K562 (cell line): ENCODE results near the gene ZSWIM4. TPM values are rescaled to one million over a fixed set of nuclear protein-coding genes. Genes with fewer than 3 reads are reported as not detected.

Source experiments
- AFF4 ChIP-seq: sonication (generic); formaldehyde crosslinking; IDR thresholded peaks from 2 replicates; pipeline ENCODE4 v1.8.0; 2023; ENCODE audit warnings: mild to moderate bottlenecking, missing genetic modification reagents
- DMBX1 ChIP-seq: fragments of 250-450 bp; sonication (Bioruptor Pico); IDR thresholded peaks from 2 replicates; pipeline ENCODE4 v1.8.0; 2022; ENCODE audit warnings: inconsistent platforms, mild to moderate bottlenecking, moderate library complexity, borderline replicate concordance
- FUS ChIP-seq: fragments of 200-400 bp; formaldehyde crosslinking; optimal IDR thresholded peaks from 2 replicates; pipeline ENCODE3; 2017; ENCODE audit warnings: low read depth, low read length
- GABPB2 ChIP-seq: fragments of 250-450 bp; sonication (Bioruptor Pico); conservative IDR thresholded peaks from 2 replicates; pipeline ENCODE4 v1.5.1; 2021; ENCODE audit warnings: mild to moderate bottlenecking
- HDGF ChIP-seq: fragments of 450-650 bp; IDR thresholded peaks from 2 replicates; pipeline ENCODE4 v1.6.1; 2016
- NCOR1 ChIP-seq: fragments of 450-650 bp; IDR thresholded peaks from 2 replicates; pipeline ENCODE4 v1.6.1; 2016; ENCODE audit warnings: mild to moderate bottlenecking, moderate library complexity
- PATZ1 ChIP-seq: fragments of 250-450 bp; sonication (Bioruptor Pico); IDR thresholded peaks from 2 replicates; pipeline ENCODE4 v1.5.0; 2020; ENCODE audit warnings: mild to moderate bottlenecking, borderline replicate concordance
- POLR2A ChIP-seq: fragments of 450-650 bp; conservative IDR thresholded peaks from 2 replicates; pipeline ENCODE4 v1.6.1; 2016
- POLR2B ChIP-seq: fragments of 450-650 bp; IDR thresholded peaks from 2 replicates; pipeline ENCODE4 v1.6.1; 2018; ENCODE audit warnings: low read depth; ENCODE audit not compliant: partially characterized antibody
- PTRF ChIP-seq: fragments of 450-650 bp; IDR thresholded peaks from 2 replicates; pipeline ENCODE4 v1.6.1; 2016; ENCODE audit warnings: mild to moderate bottlenecking, missing genetic modification characterization, missing compliant biosample characterization
- RBM14 ChIP-seq: fragments of 200-400 bp; formaldehyde crosslinking; IDR thresholded peaks from 2 replicates; pipeline ENCODE4 v1.6.1; 2018; ENCODE audit warnings: low read depth, mild to moderate bottlenecking, low read length, moderate library complexity, borderline replicate concordance; ENCODE audit not compliant: insufficient read depth
- SMAD2 ChIP-seq: fragments of 150-350 bp; IDR thresholded peaks from 2 replicates; pipeline ENCODE4 v1.6.1; 2014; ENCODE audit warnings: low read depth, mild to moderate bottlenecking, low read length
- SP1 ChIP-seq: sonication (generic); formaldehyde crosslinking; IDR thresholded peaks from 2 replicates; pipeline ENCODE4 v1.8.1; 2022; ENCODE audit warnings: mild to moderate bottlenecking, missing genetic modification reagents
- TFAM ChIP-seq: fragments of 250-450 bp; sonication (Bioruptor Pico); conservative IDR thresholded peaks from 2 replicates; pipeline ENCODE4 v1.5.0; 2021; ENCODE audit warnings: mild to moderate bottlenecking, moderate library complexity
- XRCC3 ChIP-seq: fragments of 450-650 bp; IDR thresholded peaks from 2 replicates; pipeline ENCODE4 v1.6.1; 2017; ENCODE audit warnings: mild to moderate bottlenecking, moderate library complexity
- ZBTB12 ChIP-seq: fragments of 250-450 bp; sonication (Bioruptor Pico); IDR thresholded peaks from 2 replicates; pipeline ENCODE4 v1.4.0; 2020
- ZFP30 ChIP-seq: fragments of 250-450 bp; sonication (Bioruptor Pico); IDR thresholded peaks from 2 replicates; pipeline ENCODE4 v1.8.0; 2022; ENCODE audit warnings: moderate library complexity, mild to moderate bottlenecking, inconsistent platforms, borderline replicate concordance
- ZFP91 ChIP-seq: sonication (generic); formaldehyde crosslinking; IDR thresholded peaks from 2 replicates; pipeline ENCODE4 v1.8.0; 2022; ENCODE audit warnings: mild to moderate bottlenecking, missing genetic modification reagents
- ZNF23 ChIP-seq: fragments of 250-450 bp; sonication (Bioruptor Pico); IDR thresholded peaks from 2 replicates; pipeline ENCODE4 v1.4.0; 2020; ENCODE audit warnings: mild to moderate bottlenecking
- polyA plus RNA-seq, 8 experiments: library from polyadenylated mRNA; depleted of rRNA in 4 of 8; stranded (reverse) in 5 of 8; unstranded in 3 of 8; fragments of >200 nt; fragmentation: Nextera tagmentation in 2 of 8; fragmentation: Illumina TruSeq in 1 of 8; extraction: Ambion mirVana in 2 of 8; extraction: Trizol in 1 of 8; gene quantifications; 2 replicates each; pipeline versions ENCODE4 v1.2.1 to v1.2.3, GENCODE V29; 2011 to 2014; ENCODE audit warnings: inconsistent platforms in 1 of 8, missing spikeins in 1 of 8
- total RNA-seq, 7 experiments: library from RNA; depleted of rRNA in 6 of 7; stranded (reverse); fragments of >200 nt in 6 of 7; fragmentation: Illumina TruSeq in 2 of 7; extraction: Trizol in 2 of 7; gene quantifications; 2 replicates each; pipeline versions ENCODE4 v1.2.1 to v1.2.3, GENCODE V29; 2011 to 2021; ENCODE audit warnings: low replicate concordance in 1 of 7

The ZSWIM4 gene
- total and polyA plus RNA-seq, 9 of the 15 experiments (the other 6 are each of a cell fraction or from before 2014, with no cell fraction given): 0.25 to 3.7 (median 0.79) TPM; not detected in 2

GRCh38 chr19:13833330-13834243 is 38.3 kb downstream of the ZSWIM4 start (continued):
- TF ChIP-seq PTRF (tag) (no peak), POLR2B (peak; percentile 69), ZBTB12 (CRISPR knock-in tag) (no peak), AFF4 (CRISPR knock-in tag) (0 out of 2 replicates have a peak, but pooled peaks have one; percentile 28), NCOR1 (no peak; the same call in 1 of the 2 replicates), RBM14 (no peak), GABPB2 (CRISPR knock-in tag) (0 out of 2 replicates have a peak, but pooled peaks have one; percentile 53), XRCC3 (no peak), FUS (peak; percentile 36), ZFP30 (CRISPR knock-in tag) (no peak), PATZ1 (CRISPR knock-in tag) (no peak), SP1 (CRISPR knock-in tag) (peak; percentile 94), HDGF (no peak), DMBX1 (no peak), POLR2A (peak; percentile 67), SMAD2 (no peak), TFAM (CRISPR knock-in tag) (no peak), ZNF23 (CRISPR knock-in tag) (no peak), ZFP91 (no peak)
